CD14-positive monocyte (primary cell): ENCODE data around the gene STON2. TPM values are rescaled to one million over a fixed set of nuclear protein-coding genes. Genes with fewer than 3 reads are reported as not detected.
"Not testable (repeated sequence)": the region's sequence is repeated elsewhere in the genome, so short reads cannot be mapped to it uniquely, and the experiment has no call there.

Source experiments
- DNase-seq, 3 donors: peaks; one replicate each; pipeline ENCODE4 v3.0.0-alpha.2; 2011 to 2022
- H2AFZ ChIP-seq: 2 replicates; pipeline ENCODE4 v1.6.0; 2012; ENCODE audit warnings: mild to moderate bottlenecking, low read depth, low read length, inconsistent platforms; ENCODE audit not compliant: insufficient read depth, poor library complexity, severe bottlenecking
- H3K27ac ChIP-seq, 2 donors: 1 replicate in 1 of 2; 2 replicates in 1 of 2; pipeline ENCODE4 v1.5.1; 2012 to 2013; ENCODE audit warnings: low read length in 2 of 2, control low read depth in 1 of 2, inconsistent platforms in 1 of 2, low read depth in 1 of 2, mild to moderate bottlenecking in 1 of 2
- H3K27me3 ChIP-seq, 2 donors: one replicate each; pipeline versions ENCODE4 v1.6.0 to v1.6.1; 2011 to 2013; ENCODE audit warnings: low read length in 2 of 2; ENCODE audit not compliant: control insufficient read depth in 2 of 2, insufficient read depth in 2 of 2
- H3K36me3 ChIP-seq, 2 donors: replicated peaks in 1 of 2; 1 replicate in 1 of 2; 2 replicates in 1 of 2; pipeline versions ENCODE4 v1.5.1 to v1.6.1; 2012 to 2013; ENCODE audit warnings: low read length in 2 of 2, control low read depth in 1 of 2, inconsistent platforms in 1 of 2, mild to moderate bottlenecking in 1 of 2; ENCODE audit not compliant: insufficient read depth in 2 of 2, control insufficient read depth in 1 of 2
- H3K4me1 ChIP-seq, 2 donors: 1 replicate in 1 of 2; 2 replicates in 1 of 2; pipeline versions ENCODE4 v1.5.1 to v1.6.1; 2012 to 2013; ENCODE audit warnings: low read length in 2 of 2, control low read depth in 1 of 2, inconsistent platforms in 1 of 2, mild to moderate bottlenecking in 1 of 2, moderate library complexity in 1 of 2; ENCODE audit not compliant: insufficient read depth in 2 of 2, control insufficient read depth in 1 of 2
- H3K4me2 ChIP-seq: replicated peaks from 2 replicates; pipeline ENCODE3; 2012; ENCODE audit warnings: low read length, moderate library complexity, mild to moderate bottlenecking; ENCODE audit not compliant: poor library complexity, severe bottlenecking; ENCODE audit errors: extremely low read depth
- H3K4me3 ChIP-seq, 3 experiments: fragments of 200-600 bp in 1 of 3; sonication (generic) in 1 of 3; replicated peaks in 1 of 3; 1 replicate in 2 of 3; 2 replicates in 1 of 3; pipeline ENCODE4 v1.5.1; 2011 to 2013; ENCODE audit warnings: low read length in 3 of 3, mild to moderate bottlenecking in 3 of 3, control low read depth in 2 of 3, low read depth in 2 of 3, inconsistent platforms in 1 of 3, moderate library complexity in 1 of 3
- H3K79me2 ChIP-seq: 2 replicates; pipeline ENCODE4 v1.6.0; 2012; ENCODE audit warnings: mild to moderate bottlenecking, control low read depth, inconsistent platforms, low read length, moderate library complexity; ENCODE audit not compliant: insufficient read depth
- H3K9ac ChIP-seq: 2 replicates; pipeline ENCODE4 v1.6.0; 2017; ENCODE audit warnings: low read length, mild to moderate bottlenecking; ENCODE audit not compliant: insufficient read depth, poor library complexity, severe bottlenecking
- H3K9me3 ChIP-seq, 2 donors: replicated peaks in 1 of 2; 1 replicate in 1 of 2; 2 replicates in 1 of 2; pipeline versions ENCODE4 v1.5.1 to v1.6.1; 2012 to 2013; ENCODE audit warnings: low read length in 2 of 2, control low read depth in 1 of 2; ENCODE audit not compliant: control insufficient read depth in 1 of 2, insufficient read depth in 1 of 2
- H4K20me1 ChIP-seq: 2 replicates; pipeline ENCODE4 v1.6.0; 2012; ENCODE audit warnings: mild to moderate bottlenecking, low read length, control low read depth, moderate library complexity; ENCODE audit not compliant: insufficient read depth
- H3K27ac Mint-ChIP-seq, 7 donors: one replicate each; pipeline ENCODE4 v1.8.0; 2020; ENCODE audit warnings: mild to moderate bottlenecking in 7 of 7, mixed read lengths in 7 of 7, moderate library complexity in 6 of 7, inconsistent platforms in 2 of 7
- H3K27me3 Mint-ChIP-seq, 3 donors: one replicate each; pipeline ENCODE4 v1.8.0; 2021 to 2022; ENCODE audit warnings: low read depth in 3 of 3, mild to moderate bottlenecking in 3 of 3, mixed read lengths in 3 of 3, moderate library complexity in 3 of 3, inconsistent platforms in 1 of 3
- H3K36me3 Mint-ChIP-seq, 2 donors: one replicate each; pipeline ENCODE4 v1.8.0; 2020; ENCODE audit warnings: mixed read lengths in 2 of 2, inconsistent platforms in 1 of 2, mild to moderate bottlenecking in 1 of 2
- H3K4me1 Mint-ChIP-seq: one replicate; pipeline ENCODE4 v1.8.0; 2020; ENCODE audit warnings: mild to moderate bottlenecking, mixed read lengths
- H3K4me3 Mint-ChIP-seq, 2 donors: one replicate each; pipeline ENCODE4 v1.8.0; 2020; ENCODE audit warnings: mild to moderate bottlenecking in 2 of 2, mixed read lengths in 2 of 2, moderate library complexity in 1 of 2
- H3K9me3 Mint-ChIP-seq, 7 donors: one replicate each; pipeline ENCODE4 v1.8.0; 2020 to 2022; ENCODE audit warnings: mixed read lengths in 7 of 7, mild to moderate bottlenecking in 6 of 7, moderate library complexity in 6 of 7, inconsistent platforms in 2 of 7
- CTCF ChIP-seq: fragments of 200-600 bp; IDR thresholded peaks from one replicate; pipeline ENCODE4 v1.8.0; 2022; ENCODE audit warnings: antibody characterized with exemption, mild to moderate bottlenecking
- WGBS: methylation state at CpG from one replicate; pipeline ENCODE4 v1.1.5; 2013; ENCODE audit warnings: missing lambda C conversion rate; ENCODE audit not compliant: insufficient coverage; 5-methylcytosine and 5-hydroxymethylcytosine counted together
- intact Hi-C, 2 donors: fragments of 100-400 bp; cut with micrococcal nuclease; formaldehyde crosslinking; loops; one replicate each; pipeline versions ENCODE4 v1.15.0 to v1.15.1; 2023
- polyA plus RNA-seq, 3 donors: library from polyadenylated mRNA; depleted of rRNA in 1 of 3; unstranded in 2 of 3; stranded (reverse) in 1 of 3; fragments of 300-500 nt in 2 of 3; fragments of >200 nt in 1 of 3; fragmentation: Illumina TruSeq in 2 of 3; gene quantifications; 1 replicate in 2 of 3; 2 replicates in 1 of 3; pipeline ENCODE4 v1.2.3, GENCODE V29; 2012 to 2021

Gene STON2
- polyA plus RNA-seq, 3 donors, result 1.6 to 3.2 (median 2.1) TPM

GRCh38 chr14:81231540-81231939, 168.6 kb downstream of the STON2 start:
- peaks cover 0 to 4% of the 10 kb centered on the region in 2 donors for H3K9me3 ChIP-seq
- peaks cover 0 to 2% (median 0%) of the 10 kb centered on the region in 7 donors for H3K9me3 Mint-ChIP-seq
- TF ChIP-seq CTCF, result no peak
- no peak overlapping the region for H3K27ac ChIP-seq
- no peaks in the 10 kb centered on the region for H3K27me3 ChIP-seq
- H3K4me1 Mint-ChIP-seq, result peaks cover 3% of the 10 kb centered on the region
- H3K79me2 ChIP-seq, result no peaks in the 10 kb centered on the region
- peaks cover 0 to 8% of the 10 kb centered on the region in 2 donors for H3K4me1 ChIP-seq
- no peak overlapping the region for H3K27ac Mint-ChIP-seq
- no peak overlapping the region for H3K4me3 ChIP-seq
- no peaks in the 10 kb centered on the region for H3K36me3 ChIP-seq
- DNase-seq, result no peak
- H2AFZ ChIP-seq, result no peak overlapping the region
- no peak overlapping the region for H3K4me3 Mint-ChIP-seq
- no peaks in the 10 kb centered on the region for H4K20me1 ChIP-seq
- intact Hi-C loops, result no loop called here
- H3K36me3 Mint-ChIP-seq, result no peaks in the 10 kb centered on the region
- no CpG with 5 or more reads among the region's 1 CpG for WGBS
- no peak overlapping the region for H3K4me2 ChIP-seq
- H3K9ac ChIP-seq, result no peak overlapping the region
- no peaks in the 10 kb centered on the region for H3K27me3 Mint-ChIP-seq

DNA sequence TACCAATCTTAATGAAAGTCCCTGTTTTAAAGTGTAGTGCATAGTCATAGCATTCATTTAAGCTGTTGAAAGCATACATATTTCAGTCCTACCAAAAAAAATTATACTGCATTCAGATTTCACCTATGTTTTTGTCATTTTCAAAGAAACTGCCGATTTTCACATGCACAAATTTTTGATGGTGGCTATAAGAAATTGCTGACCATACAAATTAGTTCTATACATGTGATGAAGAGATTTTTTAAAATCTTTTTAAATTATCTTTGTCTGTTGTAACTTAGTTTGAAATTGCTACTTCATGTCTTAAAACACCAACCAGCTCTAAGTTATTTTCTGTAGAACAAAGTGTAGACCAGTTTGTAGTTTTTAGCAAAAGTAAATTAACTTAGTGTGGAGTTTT, 175.9 kb downstream of the STON2 start:
- Mint-ChIP-seq H3K4me3 (no peak overlapping the region), H3K36me3 (no peaks in the 10 kb centered on the region), H3K9me3 (peaks cover 0 to 4% (median 0%) of the 10 kb centered on the region in 7 donors), H3K27ac (no peak overlapping the region), H3K27me3 (no peaks in the 10 kb centered on the region), H3K4me1 (peaks cover 9% of the 10 kb centered on the region)
- Histone ChIP-seq H4K20me1 (no peaks in the 10 kb centered on the region), H3K36me3 (no peaks in the 10 kb centered on the region), H3K4me1 (peaks cover 8 to 18% of the 10 kb centered on the region in 2 donors), H3K4me3 (no peak overlapping the region), H3K27me3 (no peaks in the 10 kb centered on the region), H3K79me2 (peaks cover 10% of the 10 kb centered on the region), H3K4me2 (no peak overlapping the region), H3K9ac (no peak overlapping the region), H2AFZ (no peak overlapping the region), H3K27ac (no peak overlapping the region), H3K9me3 (no peaks in the 10 kb centered on the region)
- no CpG with 5 or more reads among the region's 1 CpG for WGBS
- TF ChIP-seq CTCF, result no peak
- no peak for DNase-seq
- intact Hi-C loops, result loop anchor here (5.0 to 10.0 kb wide), 3 partner anchors 49 to 308 kb away; partner anchors contain the start of gene SEL1L (in 1 of the 2)

DNA sequence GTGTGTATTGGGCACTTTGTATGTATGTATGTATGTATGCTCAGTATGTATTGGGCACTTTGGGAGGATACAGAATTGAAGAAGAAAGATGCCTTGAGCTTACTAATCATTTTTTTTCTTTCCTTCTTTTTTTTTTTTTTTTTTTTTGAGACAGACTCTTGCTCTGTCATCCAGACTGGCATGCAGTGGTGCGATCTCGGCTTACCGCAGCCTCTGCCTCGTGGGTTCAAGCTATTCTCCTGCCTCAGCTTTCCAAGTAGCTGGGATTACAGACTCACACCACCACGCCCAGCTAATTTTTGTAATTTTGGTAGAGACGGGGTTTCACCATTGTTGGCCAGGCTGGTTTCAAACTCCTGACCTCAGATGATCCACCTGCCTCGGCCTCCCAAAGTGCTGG, 176.3 kb downstream of the STON2 start:
- peaks cover 9 to 20% of the 10 kb centered on the region in 2 donors for H3K4me1 ChIP-seq

More for the DNA sequence above, 176.3 kb downstream of the STON2 start:
- H3K27ac Mint-ChIP-seq, H3K4me3 ChIP-seq, H3K4me3 Mint-ChIP-seq, H3K4me1 Mint-ChIP-seq, H3K27me3 ChIP-seq, H3K9ac ChIP-seq, H3K9me3 ChIP-seq, H3K36me3 ChIP-seq, H2AFZ ChIP-seq, DNase-seq, H4K20me1 ChIP-seq, H3K27ac ChIP-seq, H3K9me3 Mint-ChIP-seq, H3K27me3 Mint-ChIP-seq, H3K4me2 ChIP-seq, H3K36me3 Mint-ChIP-seq: not testable (repeated sequence)
- H3K79me2 ChIP-seq, result peaks cover 14% of the 10 kb centered on the region
- WGBS, result 94% methylated on average over 2 of the region's 7 CpGs
- intact Hi-C loops, result loop anchor here (5.0 to 10.0 kb wide), 3 partner anchors 49 to 309 kb away; partner anchors contain the start of gene SEL1L (in 1 of the 2)
